Calu3 (cell line): ENCODE results near the gene ATP8B3. TPM values are rescaled to one million over a fixed set of nuclear protein-coding genes. Genes with fewer than 3 reads are reported as not detected.

Experiments used
- BruUV-seq: library from RNA; stranded (reverse); fragments of 400-500 nt; replicated peaks from 2 replicates; lab custom pipeline; 2021; lab: Mats Ljungman, UMichigan
- CTCF ChIA-PET: fragments of 300-600 bp; sonication (Branson Sonifier 250); formaldehyde crosslinking; loops from one replicate; lab custom pipeline; 2022; ENCODE audit warnings: antibody characterized with exemption; lab: Charles Lee
- DNase-seq: peaks from one replicate; pipeline ENCODE4 v3.0.0; 2022
- H3K27ac Mint-ChIP-seq: one replicate; pipeline ENCODE4 v1.8.0; 2022; ENCODE audit warnings: mixed read lengths; ENCODE audit not compliant: unreplicated experiment
- H3K27me3 Mint-ChIP-seq: one replicate; pipeline ENCODE4 v1.8.0; 2022; ENCODE audit warnings: mixed read lengths; ENCODE audit not compliant: unreplicated experiment
- H3K36me3 Mint-ChIP-seq: one replicate; pipeline ENCODE4 v1.8.0; 2022; ENCODE audit warnings: mild to moderate bottlenecking, moderate library complexity, mixed read lengths; ENCODE audit not compliant: insufficient read depth, unreplicated experiment
- H3K4me1 Mint-ChIP-seq: one replicate; pipeline ENCODE4 v1.8.0; 2022; ENCODE audit warnings: mild to moderate bottlenecking, low read depth, mixed read lengths; ENCODE audit not compliant: unreplicated experiment
- H3K4me3 Mint-ChIP-seq: one replicate; pipeline ENCODE4 v1.8.0; 2022; ENCODE audit warnings: mild to moderate bottlenecking, low read depth, moderate library complexity, mixed read lengths; ENCODE audit not compliant: unreplicated experiment
- H3K9me3 Mint-ChIP-seq: one replicate; pipeline ENCODE4 v1.8.0; 2022; ENCODE audit warnings: low read depth, mixed read lengths; ENCODE audit not compliant: unreplicated experiment
- CTCF ChIP-seq: fragments of 200-600 bp; IDR thresholded peaks from one replicate; pipeline ENCODE4 v1.8.0; 2022; ENCODE audit warnings: antibody characterized with exemption; ENCODE audit not compliant: unreplicated experiment
- intact Hi-C: fragments of 100-400 bp; cut with micrococcal nuclease; formaldehyde crosslinking; loops from one replicate; pipeline ENCODE4 v1.10.0; 2022; ENCODE audit not compliant: unreplicated experiment
- total RNA-seq: library from RNA; stranded (reverse); gene quantifications from 2 replicates; pipeline ENCODE4 v1.2.3, GENCODE V29; 2022

The ATP8B3 gene
- total RNA-seq, 1 experiment from 2014 or later: 6.7 TPM

DNA sequence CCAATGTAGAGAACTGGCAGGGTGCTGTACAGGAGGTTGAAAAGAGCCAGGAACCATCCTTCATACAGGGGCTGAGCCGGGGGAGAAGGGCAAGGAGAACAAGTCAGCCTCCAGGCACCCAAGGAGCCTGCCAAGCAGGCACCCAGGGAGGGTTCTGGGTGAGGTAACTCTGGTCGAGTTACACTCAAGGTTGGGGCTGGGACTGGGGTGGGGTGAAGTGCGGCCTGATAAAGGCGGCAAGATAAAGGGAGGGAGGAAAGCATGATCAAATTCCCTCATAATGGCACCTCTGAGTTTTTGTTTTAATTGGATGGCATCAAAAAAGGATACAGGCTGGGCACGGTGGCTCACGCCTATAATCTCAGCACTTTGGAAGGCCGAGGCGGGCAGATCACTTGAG lies 25.0 kb downstream of the ATP8B3 start:
- intact Hi-C loops: no loop called here
- Mint-ChIP-seq H3K27me3 (no peaks in the 10 kb centered on the region), H3K9me3 (no peaks in the 10 kb centered on the region), H3K4me3 (no peak overlapping the region), H3K4me1 (no peaks in the 10 kb centered on the region), H3K27ac (no peak overlapping the region), H3K36me3 (no peaks in the 10 kb centered on the region)
- CTCF ChIA-PET: no interaction called here
- no TSS peak for BruUV-seq
- no peak for DNase-seq
- no peak for TF ChIP-seq CTCF

GRCh38 chr19:1786668-1787067 lies 25.4 kb downstream of the ATP8B3 start:
- DNase-seq: no peak
- intact Hi-C loops: no loop called here
- H3K4me3 Mint-ChIP-seq: no peak overlapping the region
- H3K36me3 Mint-ChIP-seq: no peaks in the 10 kb centered on the region
- no peak for TF ChIP-seq CTCF
- H3K9me3 Mint-ChIP-seq: no peaks in the 10 kb centered on the region
- no TSS peak for BruUV-seq
- no peaks in the 10 kb centered on the region for H3K4me1 Mint-ChIP-seq
- no peak overlapping the region for H3K27ac Mint-ChIP-seq
- CTCF ChIA-PET: no interaction called here
- no peaks in the 10 kb centered on the region for H3K27me3 Mint-ChIP-seq

DNA sequence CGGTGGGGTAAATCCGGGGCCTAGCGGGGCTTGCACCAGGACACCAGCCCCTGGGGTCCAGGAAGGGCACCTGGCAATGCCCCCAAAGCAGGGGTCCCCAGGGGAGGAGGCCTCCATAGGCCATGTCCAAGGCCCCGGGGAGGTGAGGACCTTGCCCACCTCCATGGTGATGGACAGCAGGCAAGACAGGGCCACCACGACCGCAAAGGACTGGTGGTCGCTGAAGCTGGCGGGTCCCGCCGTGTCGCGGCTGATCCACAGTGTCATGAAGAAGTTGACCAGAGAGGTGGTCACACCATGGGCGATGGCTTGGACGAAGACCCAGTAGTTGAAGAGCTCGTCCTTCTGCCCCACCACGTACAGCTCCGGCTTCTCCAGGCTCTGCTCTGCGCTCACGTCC lies 26.8 kb downstream of the ATP8B3 start:
- CTCF ChIA-PET: no interaction called here
- Mint-ChIP-seq H3K4me1 (no peaks in the 10 kb centered on the region), H3K36me3 (peaks cover 9% of the 10 kb centered on the region), H3K4me3 (no peak overlapping the region), H3K27ac (no peak overlapping the region), H3K27me3 (no peaks in the 10 kb centered on the region), H3K9me3 (no peaks in the 10 kb centered on the region)
- TF ChIP-seq CTCF: no peak
- no TSS peak for BruUV-seq
- intact Hi-C loops: no loop called here
- DNase-seq: no peak

- no peak for DNase-seq
- no peak overlapping the region for H3K4me3 Mint-ChIP-seq
- H3K36me3 Mint-ChIP-seq: peaks cover 22% of the 10 kb centered on the region
- no TSS peak for BruUV-seq
- H3K9me3 Mint-ChIP-seq: no peaks in the 10 kb centered on the region
- TF ChIP-seq CTCF: no peak
- H3K27me3 Mint-ChIP-seq: no peaks in the 10 kb centered on the region
- intact Hi-C loops: no loop called here
- CTCF ChIA-PET: no interaction called here
- peaks cover 8% of the 10 kb centered on the region for H3K4me1 Mint-ChIP-seq
- no peak overlapping the region for H3K27ac Mint-ChIP-seq
Measured at GRCh38 chr19:1783874-1784273, 28.2 kb downstream of the ATP8B3 start.
